Right atrium auricular region (tissue), 2 donors: ENCODE data around the gene VGLL3. TPM values are rescaled to one million over a fixed set of nuclear protein-coding genes. Genes with fewer than 3 reads are reported as not detected.

Experiments used
- DNase-seq: peaks from one replicate; pipeline ENCODE4 v3.0.0-alpha.2; 2019; ENCODE audit warnings: low spot score
- H3K27ac ChIP-seq, 2 donors: fragments of 200-600 bp; sonication (generic); 1 replicate in 1 of 2; 2 replicates in 1 of 2; pipeline ENCODE4 v1.5.1; 2016 to 2019
- H3K27me3 ChIP-seq, 2 donors: fragments of 200-600 bp; sonication (generic); one replicate each; pipeline versions ENCODE4 v1.5.1 to v1.6.0; 2017 to 2019
- H3K36me3 ChIP-seq: fragments of 200-600 bp; sonication (generic); one replicate; pipeline ENCODE4 v1.5.1; 2016
- H3K4me1 ChIP-seq, 2 donors: fragments of 200-600 bp; sonication (generic); one replicate each; pipeline versions ENCODE4 v1.5.1 to v1.6.0; 2017 to 2019
- H3K4me3 ChIP-seq, 2 donors: fragments of 200-600 bp; sonication (generic); 1 replicate in 1 of 2; 2 replicates in 1 of 2; pipeline ENCODE4 v1.5.1; 2017 to 2019; ENCODE audit warnings: mild to moderate bottlenecking in 1 of 2, moderate library complexity in 1 of 2
- H3K9me3 ChIP-seq, 2 donors: fragments of 200-600 bp; sonication (generic); one replicate each; pipeline ENCODE4 v1.5.1; 2019
- CTCF ChIP-seq, 2 donors: fragments of 200-600 bp; sonication (generic); IDR thresholded peaks; one replicate each; pipeline ENCODE4 v1.5.1; 2019; ENCODE audit warnings: antibody characterized with exemption in 2 of 2
- total RNA-seq, 2 donors: library from RNA; depleted of rRNA; stranded (reverse); fragments of >200 nt; gene quantifications; one replicate each; pipeline ENCODE4 v1.1.0, GENCODE V29; 2016

Gene VGLL3
- total RNA-seq, 2 donors from 2014 or later, result 13.0 to 32.4 TPM

- Histone ChIP-seq H3K27ac (no peak overlapping the region), H3K4me1 (no peaks in the 10 kb centered on the region), H3K36me3 (no peaks in the 10 kb centered on the region), H3K4me3 (no peak overlapping the region), H3K27me3 (no peaks in the 10 kb centered on the region), H3K9me3 (no peaks in the 10 kb centered on the region)
- no peak for DNase-seq
- TF ChIP-seq CTCF (IDR thresholded peaks at IDR 0.05), result no peak
Observed at GRCh38 chr3:86921971-86922680, 68.8 kb downstream of the VGLL3 start.

GRCh38 chr3:86914670-86915069, 76.3 kb downstream of the VGLL3 start:
- no peaks in the 10 kb centered on the region for H3K9me3 ChIP-seq
- no peaks in the 10 kb centered on the region for H3K4me1 ChIP-seq
- no peak for DNase-seq
- TF ChIP-seq CTCF (IDR thresholded peaks at IDR 0.05), result no peak
- no peak overlapping the region for H3K27ac ChIP-seq
- no peaks in the 10 kb centered on the region for H3K36me3 ChIP-seq
- H3K4me3 ChIP-seq, result no peak overlapping the region
- no peaks in the 10 kb centered on the region for H3K27me3 ChIP-seq

- Histone ChIP-seq H3K4me1 (no peaks in the 10 kb centered on the region), H3K27ac (no peak overlapping the region), H3K27me3 (no peaks in the 10 kb centered on the region), H3K36me3 (no peaks in the 10 kb centered on the region), H3K4me3 (no peak overlapping the region), H3K9me3 (no peaks in the 10 kb centered on the region)
- no peak for DNase-seq
- no peak for TF ChIP-seq CTCF (IDR thresholded peaks at IDR 0.05)
Observed at GRCh38 chr3:86913160-86913559, 77.8 kb downstream of the VGLL3 start.

GRCh38 chr3:86895202-86895601, 95.7 kb downstream of the VGLL3 start:
- H3K4me1 ChIP-seq, result no peaks in the 10 kb centered on the region
- H3K27me3 ChIP-seq, result no peaks in the 10 kb centered on the region
- H3K36me3 ChIP-seq, result no peaks in the 10 kb centered on the region
- no peak for TF ChIP-seq CTCF (IDR thresholded peaks at IDR 0.05)
- no peak overlapping the region for H3K4me3 ChIP-seq
- DNase-seq, result no peak
- H3K9me3 ChIP-seq, result no peaks in the 10 kb centered on the region
- H3K27ac ChIP-seq, result no peak overlapping the region

GRCh38 chr3:86890741-86891396, 100.1 kb downstream of the VGLL3 start:
- no peak for DNase-seq
- Histone ChIP-seq H3K27me3 (no peaks in the 10 kb centered on the region), H3K36me3 (no peaks in the 10 kb centered on the region), H3K27ac (no peak overlapping the region), H3K4me1 (no peaks in the 10 kb centered on the region), H3K4me3 (no peak overlapping the region), H3K9me3 (no peaks in the 10 kb centered on the region)
- no peak for TF ChIP-seq CTCF (IDR thresholded peaks at IDR 0.05)

Other genes starting within 250 kb of the VGLL3 start
- gene CHMP2B, start 236.2 kb upstream of the VGLL3 start, total RNA-seq, result 10 to 100 TPM; 30.7 to 32.4 TPM